ENCODE data around the gene HYDIN. TPM values are rescaled to one million over a fixed set of nuclear protein-coding genes. Genes with fewer than 3 reads are reported as not detected.

HYDIN gene
- total RNA-seq, 2 donors from 2014 or later = 1.5 to 12.5 TPM

DNA sequence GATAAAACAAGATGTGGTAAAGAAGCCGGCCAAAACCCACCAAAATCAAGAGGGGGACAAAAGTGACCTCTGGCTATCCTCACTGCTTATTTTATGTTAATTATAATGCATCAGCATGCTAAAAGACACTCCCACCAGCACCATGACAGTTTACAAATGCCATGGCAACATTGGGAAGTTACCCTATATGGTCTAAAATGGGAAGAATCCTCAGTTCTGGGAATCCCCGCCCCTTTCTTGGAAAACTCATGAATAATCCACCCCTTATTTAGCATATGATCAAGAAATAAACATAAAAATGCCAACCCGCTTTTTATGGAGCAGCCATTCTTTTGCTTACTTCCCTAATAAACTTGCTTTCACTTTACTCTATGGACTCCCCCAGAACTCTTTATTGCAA lies 33.1 kb upstream of the HYDIN start:
- intact Hi-C loops (cut with DNase I) = no loop called here
- WGBS = 80% methylated on average over 3 of the region's 3 CpGs
- H3K27me3 ChIP-seq (replicated peaks; ENCODE audit: insufficient read depth) = no peaks in the 10 kb centered on the region
- DNase-seq (ENCODE audit: low spot score) = no peak
- H3K27ac ChIP-seq = no peak overlapping the region
- H3K36me3 ChIP-seq = no peaks in the 10 kb centered on the region
- TF ChIP-seq, protein P1, sequence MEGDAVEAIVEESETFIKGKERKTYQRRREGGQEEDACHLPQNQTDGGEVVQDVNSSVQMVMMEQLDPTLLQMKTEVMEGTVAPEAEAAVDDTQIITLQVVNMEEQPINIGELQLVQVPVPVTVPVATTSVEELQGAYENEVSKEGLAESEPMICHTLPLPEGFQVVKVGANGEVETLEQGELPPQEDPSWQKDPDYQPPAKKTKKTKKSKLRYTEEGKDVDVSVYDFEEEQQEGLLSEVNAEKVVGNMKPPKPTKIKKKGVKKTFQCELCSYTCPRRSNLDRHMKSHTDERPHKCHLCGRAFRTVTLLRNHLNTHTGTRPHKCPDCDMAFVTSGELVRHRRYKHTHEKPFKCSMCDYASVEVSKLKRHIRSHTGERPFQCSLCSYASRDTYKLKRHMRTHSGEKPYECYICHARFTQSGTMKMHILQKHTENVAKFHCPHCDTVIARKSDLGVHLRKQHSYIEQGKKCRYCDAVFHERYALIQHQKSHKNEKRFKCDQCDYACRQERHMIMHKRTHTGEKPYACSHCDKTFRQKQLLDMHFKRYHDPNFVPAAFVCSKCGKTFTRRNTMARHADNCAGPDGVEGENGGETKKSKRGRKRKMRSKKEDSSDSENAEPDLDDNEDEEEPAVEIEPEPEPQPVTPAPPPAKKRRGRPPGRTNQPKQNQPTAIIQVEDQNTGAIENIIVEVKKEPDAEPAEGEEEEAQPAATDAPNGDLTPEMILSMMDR (IDR thresholded peaks at IDR 0.05) = no peak
- TF ChIP-seq POLR2AphosphoS5 (IDR thresholded peaks at IDR 0.05) (no peak), POLR2A (IDR thresholded peaks at IDR 0.05) (no peak)
- H3K9me3 ChIP-seq = no peaks in the 10 kb centered on the region
- no peaks in the 10 kb centered on the region for H3K4me1 ChIP-seq (replicated peaks)
- no peak overlapping the region for H3K4me3 ChIP-seq

DNA sequence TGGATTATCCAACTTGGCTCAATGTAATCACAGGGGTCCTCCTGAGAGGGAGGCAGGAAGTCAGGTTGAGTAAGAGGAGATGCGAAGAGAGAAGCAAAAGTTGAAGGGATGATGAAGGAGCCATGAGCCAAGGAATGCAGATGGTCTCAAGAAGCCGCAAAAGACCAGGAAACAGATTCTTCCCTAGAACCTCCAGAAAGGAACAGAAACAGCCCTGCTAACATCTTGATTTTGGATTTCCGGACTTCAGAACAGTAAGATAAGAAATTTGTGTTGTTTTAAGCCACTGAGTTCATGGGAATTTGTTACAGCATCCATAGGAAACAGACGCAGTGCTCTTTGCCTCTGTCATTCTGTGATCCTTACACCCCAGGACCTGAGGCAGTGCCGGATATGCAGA lies 31.9 kb upstream of the HYDIN start:
- no peaks in the 10 kb centered on the region for H3K4me1 ChIP-seq (replicated peaks)
- H3K9me3 ChIP-seq = no peaks in the 10 kb centered on the region
- H3K27ac ChIP-seq = no peak overlapping the region
- H3K27me3 ChIP-seq (replicated peaks; ENCODE audit: insufficient read depth) = no peaks in the 10 kb centered on the region
- no peak for DNase-seq (ENCODE audit: low spot score)
- intact Hi-C loops (cut with DNase I) = no loop called here
- 89% methylated on average over 5 of the region's 5 CpGs for WGBS
- H3K36me3 ChIP-seq = no peaks in the 10 kb centered on the region
- H3K4me3 ChIP-seq = no peak overlapping the region
- TF ChIP-seq POLR2A (IDR thresholded peaks at IDR 0.05) = no peak
- no peak for TF ChIP-seq POLR2AphosphoS5 (IDR thresholded peaks at IDR 0.05)
- TF ChIP-seq, protein P1 (IDR thresholded peaks at IDR 0.05) = no peak

DNA sequence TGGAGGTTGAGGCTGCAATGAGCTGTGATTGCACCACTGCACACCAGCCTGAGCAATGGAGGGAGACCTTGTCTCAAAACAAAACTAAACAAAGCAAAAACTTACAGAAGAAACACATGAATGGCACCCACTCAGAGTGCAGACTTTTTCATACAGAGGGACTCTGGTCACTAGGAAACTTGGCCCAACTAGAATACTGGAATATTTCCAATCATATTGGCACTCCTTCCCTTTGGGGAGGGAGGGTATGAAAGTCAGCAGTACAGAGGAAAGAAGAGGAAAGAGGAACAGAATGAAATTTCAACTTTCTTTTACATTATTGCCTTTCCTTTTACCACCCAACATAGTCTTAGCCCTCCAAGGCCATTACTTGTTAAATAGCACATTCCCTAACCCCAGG lies 30.5 kb upstream of the HYDIN start:
- no peak overlapping the region for H3K27ac ChIP-seq
- H3K4me1 ChIP-seq (replicated peaks) = no peaks in the 10 kb centered on the region
- TF ChIP-seq POLR2AphosphoS5 (IDR thresholded peaks at IDR 0.05) (no peak), POLR2A (IDR thresholded peaks at IDR 0.05) (no peak)
- TF ChIP-seq, protein P1 (IDR thresholded peaks at IDR 0.05) = no peak
- no peak overlapping the region for H3K4me3 ChIP-seq
- no peak for DNase-seq (ENCODE audit: low spot score)
- H3K9me3 ChIP-seq = no peaks in the 10 kb centered on the region
- no peaks in the 10 kb centered on the region for H3K27me3 ChIP-seq (replicated peaks; ENCODE audit: insufficient read depth)
- intact Hi-C loops (cut with DNase I) = no loop called here
- no peaks in the 10 kb centered on the region for H3K36me3 ChIP-seq

DNA sequence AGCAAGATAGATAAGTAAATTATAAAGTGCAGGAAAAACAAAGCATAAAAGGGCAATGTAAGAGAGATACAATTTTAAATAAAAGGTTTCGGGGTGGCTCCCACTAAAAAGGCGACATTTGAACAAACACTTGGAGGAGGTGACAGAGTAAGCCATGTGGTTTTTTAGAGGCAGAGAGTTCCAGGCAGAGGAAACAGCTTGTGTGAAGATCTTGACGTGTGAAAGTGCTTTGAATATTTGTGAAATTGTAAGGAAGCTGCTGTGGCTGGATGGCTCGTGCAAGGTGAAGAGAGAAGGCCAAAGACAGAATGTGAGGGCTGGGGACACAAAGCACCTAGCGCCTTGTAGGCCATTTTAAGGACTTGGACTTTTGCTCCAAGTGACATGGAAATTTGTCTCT lies 28.6 kb upstream of the HYDIN start:
- H3K4me3 ChIP-seq = no peak overlapping the region
- intact Hi-C loops (cut with DNase I) = no loop called here
- H3K4me1 ChIP-seq (replicated peaks) = no peaks in the 10 kb centered on the region
- WGBS = 74% methylated on average over 5 of the region's 5 CpGs
- H3K27me3 ChIP-seq (replicated peaks; ENCODE audit: insufficient read depth) = no peaks in the 10 kb centered on the region
- no peaks in the 10 kb centered on the region for H3K9me3 ChIP-seq
- no peak for TF ChIP-seq POLR2A (IDR thresholded peaks at IDR 0.05)
- TF ChIP-seq, protein P1 (IDR thresholded peaks at IDR 0.05) = no peak
- no peak for TF ChIP-seq POLR2AphosphoS5 (IDR thresholded peaks at IDR 0.05)
- no peak for DNase-seq (ENCODE audit: low spot score)
- H3K27ac ChIP-seq = no peak overlapping the region
- no peaks in the 10 kb centered on the region for H3K36me3 ChIP-seq

DNA sequence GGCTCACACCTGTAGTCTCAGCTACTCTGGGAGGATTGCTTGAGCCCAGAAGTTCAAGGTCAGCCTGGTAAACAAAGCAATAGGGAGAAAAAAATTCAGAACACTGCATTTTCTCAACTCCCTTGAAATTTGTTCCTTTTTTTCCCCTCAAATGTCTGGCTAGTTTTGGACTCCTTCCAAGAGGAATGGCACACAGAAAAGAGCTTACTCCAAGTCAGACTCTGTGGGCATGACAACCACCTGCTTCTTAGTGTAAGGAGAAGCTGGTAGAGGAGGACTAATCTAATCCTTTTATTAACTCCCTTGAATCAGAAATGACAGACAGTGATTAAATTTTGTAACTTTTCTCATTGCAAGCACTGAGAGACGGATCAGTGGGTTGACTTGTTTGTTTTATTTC lies 27.9 kb upstream of the HYDIN start:
- no peak overlapping the region for H3K27ac ChIP-seq
- H3K36me3 ChIP-seq = no peaks in the 10 kb centered on the region
- no peaks in the 10 kb centered on the region for H3K9me3 ChIP-seq
- H3K27me3 ChIP-seq (replicated peaks; ENCODE audit: insufficient read depth) = no peaks in the 10 kb centered on the region
- H3K4me3 ChIP-seq = no peak overlapping the region
- WGBS = 51% methylated on average over 1 of the region's 1 CpG
- intact Hi-C loops (cut with DNase I) = no loop called here
- no peaks in the 10 kb centered on the region for H3K4me1 ChIP-seq (replicated peaks)
- TF ChIP-seq POLR2A (IDR thresholded peaks at IDR 0.05) (no peak), POLR2AphosphoS5 (IDR thresholded peaks at IDR 0.05) (no peak)
- TF ChIP-seq, protein P1 (IDR thresholded peaks at IDR 0.05) = no peak
- no peak for DNase-seq (ENCODE audit: low spot score)
